Testis (tissue), 2 donors: ENCODE results near the gene C1orf141.

Experiments used
- CTCF ChIP-seq, 3 experiments: fragments of 450-650 bp in 2 of 3; fragments of 200-600 bp in 1 of 3; sonication (generic) in 1 of 3; IDR thresholded peaks; one replicate each; pipeline ENCODE4 v1.5.1; 2016 to 2019; ENCODE audit warnings: antibody characterized with exemption in 3 of 3, mild to moderate bottlenecking in 2 of 3, moderate library complexity in 1 of 3
- POLR2A ChIP-seq: fragments of 450-650 bp; IDR thresholded peaks from one replicate; pipeline ENCODE4 v1.6.1; 2017; ENCODE audit warnings: antibody characterized with exemption, mild to moderate bottlenecking, moderate library complexity

DNA sequence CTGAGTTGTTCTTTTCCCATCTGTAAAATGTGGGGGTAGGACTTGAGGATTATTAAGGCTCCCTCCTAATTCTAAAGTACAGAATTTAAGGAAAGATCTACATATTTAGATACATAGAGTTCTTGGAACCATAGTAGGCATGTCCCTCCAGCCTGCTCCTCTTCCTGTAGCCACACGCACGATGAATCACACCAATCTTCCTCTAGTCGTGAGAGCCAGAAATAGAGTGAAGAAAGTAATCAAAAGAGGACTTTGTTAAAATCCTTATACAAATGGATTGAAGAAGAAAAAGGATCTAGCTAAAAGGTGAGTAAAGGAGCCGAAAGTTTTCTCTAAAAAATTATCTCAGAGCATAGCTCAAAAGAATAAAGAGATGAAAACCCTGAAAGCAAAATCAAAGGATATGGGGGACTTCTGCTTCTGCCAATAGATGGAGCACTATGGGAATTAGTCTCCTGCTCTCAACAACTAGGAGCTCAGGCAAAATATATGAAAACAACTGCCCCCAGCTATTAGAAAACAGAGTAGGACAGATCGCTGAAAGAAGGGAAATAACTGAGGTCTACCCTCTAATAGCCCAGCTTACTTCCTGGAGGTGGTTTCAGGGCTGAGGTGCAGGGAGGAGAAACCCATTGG lies 8.5 kb downstream of the C1orf141 start:
- no peak for TF ChIP-seq CTCF (IDR thresholded peaks at IDR 0.05)
- no peak for TF ChIP-seq POLR2A
